Measurements from ENCODE around the gene RFPL3.

RFPL3 gene

DNA sequence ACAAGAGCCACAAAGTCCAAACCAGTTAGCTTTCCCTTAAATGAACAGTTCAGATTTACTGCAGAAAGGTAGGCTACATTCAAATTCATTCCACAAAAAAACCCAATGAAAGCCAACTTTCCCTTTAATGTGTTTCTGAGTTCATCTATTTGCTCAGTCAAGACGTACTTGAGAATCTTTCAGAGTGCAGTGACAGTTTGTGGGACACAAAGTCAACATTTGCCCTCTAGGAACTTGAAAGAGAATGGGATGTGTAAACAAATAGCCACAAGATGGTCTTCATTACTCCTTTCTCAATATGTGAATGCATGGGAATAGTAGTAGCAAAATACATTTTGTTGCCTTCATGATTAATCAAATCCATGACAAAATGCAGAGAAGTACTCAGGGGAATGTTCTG lies 38.6 kb downstream of the RFPL3 start:
- no peak for ATAC-seq
- TF ChIP-seq ZFP30 (CRISPR knock-in tag; IDR thresholded peaks at IDR 0.05): no peak
- TF ChIP-seq, protein P1, sequence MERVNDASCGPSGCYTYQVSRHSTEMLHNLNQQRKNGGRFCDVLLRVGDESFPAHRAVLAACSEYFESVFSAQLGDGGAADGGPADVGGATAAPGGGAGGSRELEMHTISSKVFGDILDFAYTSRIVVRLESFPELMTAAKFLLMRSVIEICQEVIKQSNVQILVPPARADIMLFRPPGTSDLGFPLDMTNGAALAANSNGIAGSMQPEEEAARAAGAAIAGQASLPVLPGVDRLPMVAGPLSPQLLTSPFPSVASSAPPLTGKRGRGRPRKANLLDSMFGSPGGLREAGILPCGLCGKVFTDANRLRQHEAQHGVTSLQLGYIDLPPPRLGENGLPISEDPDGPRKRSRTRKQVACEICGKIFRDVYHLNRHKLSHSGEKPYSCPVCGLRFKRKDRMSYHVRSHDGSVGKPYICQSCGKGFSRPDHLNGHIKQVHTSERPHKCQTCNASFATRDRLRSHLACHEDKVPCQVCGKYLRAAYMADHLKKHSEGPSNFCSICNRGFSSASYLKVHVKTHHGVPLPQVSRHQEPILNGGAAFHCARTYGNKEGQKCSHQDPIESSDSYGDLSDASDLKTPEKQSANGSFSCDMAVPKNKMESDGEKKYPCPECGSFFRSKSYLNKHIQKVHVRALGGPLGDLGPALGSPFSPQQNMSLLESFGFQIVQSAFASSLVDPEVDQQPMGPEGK (CRISPR knock-in tag; IDR thresholded peaks at IDR 0.05; ENCODE audit: borderline replicate concordance): no peak
- TF ChIP-seq ZFP3 (CRISPR knock-in tag; IDR thresholded peaks at IDR 0.05): no peak
- no peak for TF ChIP-seq TCF4 (CRISPR knock-in tag; IDR thresholded peaks at IDR 0.05; ENCODE audit: borderline replicate concordance)
- TF ChIP-seq SNAI2 (CRISPR knock-in tag; IDR thresholded peaks at IDR 0.05): no peak
- TF ChIP-seq, protein P2, sequence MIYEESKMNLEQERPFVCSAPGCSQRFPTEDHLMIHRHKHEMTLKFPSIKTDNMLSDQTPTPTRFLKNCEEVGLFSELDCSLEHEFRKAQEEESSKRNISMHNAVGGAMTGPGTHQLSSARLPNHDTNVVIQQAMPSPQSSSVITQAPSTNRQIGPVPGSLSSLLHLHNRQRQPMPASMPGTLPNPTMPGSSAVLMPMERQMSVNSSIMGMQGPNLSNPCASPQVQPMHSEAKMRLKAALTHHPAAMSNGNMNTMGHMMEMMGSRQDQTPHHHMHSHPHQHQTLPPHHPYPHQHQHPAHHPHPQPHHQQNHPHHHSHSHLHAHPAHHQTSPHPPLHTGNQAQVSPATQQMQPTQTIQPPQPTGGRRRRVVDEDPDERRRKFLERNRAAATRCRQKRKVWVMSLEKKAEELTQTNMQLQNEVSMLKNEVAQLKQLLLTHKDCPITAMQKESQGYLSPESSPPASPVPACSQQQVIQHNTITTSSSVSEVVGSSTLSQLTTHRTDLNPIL (CRISPR knock-in tag; IDR thresholded peaks at IDR 0.05; ENCODE audit: low read depth): no peak
- TF ChIP-seq, protein P3, sequence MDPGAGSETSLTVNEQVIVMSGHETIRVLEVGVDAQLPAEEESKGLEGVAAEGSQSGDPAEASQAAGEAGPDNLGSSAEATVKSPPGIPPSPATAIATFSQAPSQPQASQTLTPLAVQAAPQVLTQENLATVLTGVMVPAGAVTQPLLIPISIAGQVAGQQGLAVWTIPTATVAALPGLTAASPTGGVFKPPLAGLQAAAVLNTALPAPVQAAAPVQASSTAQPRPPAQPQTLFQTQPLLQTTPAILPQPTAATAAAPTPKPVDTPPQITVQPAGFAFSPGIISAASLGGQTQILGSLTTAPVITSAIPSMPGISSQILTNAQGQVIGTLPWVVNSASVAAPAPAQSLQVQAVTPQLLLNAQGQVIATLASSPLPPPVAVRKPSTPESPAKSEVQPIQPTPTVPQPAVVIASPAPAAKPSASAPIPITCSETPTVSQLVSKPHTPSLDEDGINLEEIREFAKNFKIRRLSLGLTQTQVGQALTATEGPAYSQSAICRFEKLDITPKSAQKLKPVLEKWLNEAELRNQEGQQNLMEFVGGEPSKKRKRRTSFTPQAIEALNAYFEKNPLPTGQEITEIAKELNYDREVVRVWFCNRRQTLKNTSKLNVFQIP (CRISPR knock-in tag; IDR thresholded peaks at IDR 0.05; ENCODE audit: borderline replicate concordance, low read depth): no peak
- TF ChIP-seq ZC3H10 (CRISPR knock-in tag; IDR thresholded peaks at IDR 0.05): no peak
- no peak for TF ChIP-seq ZNF8 (CRISPR knock-in tag; IDR thresholded peaks at IDR 0.05)
- no peak for TF ChIP-seq ZNF565 (CRISPR knock-in tag; conservative IDR thresholded peaks at IDR 0.05; ENCODE audit: low read depth)
- TF ChIP-seq TOX (CRISPR knock-in tag; IDR thresholded peaks at IDR 0.05; ENCODE audit: borderline replicate concordance): no peak

DNA sequence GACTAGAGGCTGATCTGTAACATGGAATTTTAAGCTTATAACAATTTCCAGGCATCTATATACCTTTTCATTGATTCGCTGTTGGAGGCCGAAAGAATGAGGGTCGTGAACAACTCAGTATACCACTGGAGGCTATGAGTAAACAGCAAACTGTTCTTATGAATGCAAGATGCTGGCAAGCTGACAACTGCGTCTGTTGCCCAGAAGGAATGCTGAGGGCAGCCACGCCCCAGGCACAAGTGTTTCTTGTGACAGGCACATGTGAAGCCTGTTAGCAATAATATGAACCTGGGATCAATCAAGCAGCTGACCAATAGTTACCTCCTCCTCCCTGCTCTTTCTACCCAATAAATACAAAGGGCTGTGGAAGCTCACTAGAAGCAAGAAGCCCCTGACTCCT lies 39.1 kb downstream of the RFPL3 start:
- no peak for ATAC-seq
- TF ChIP-seq ZNF70 (CRISPR knock-in tag; IDR thresholded peaks at IDR 0.05): no peak
- TF ChIP-seq ZC3H10 (CRISPR knock-in tag; IDR thresholded peaks at IDR 0.05): no peak
- no peak for TF ChIP-seq GLIS3 (CRISPR knock-in tag; IDR thresholded peaks at IDR 0.05)
- TF ChIP-seq, protein P2 (CRISPR knock-in tag; IDR thresholded peaks at IDR 0.05; ENCODE audit: low read depth): no peak
- TF ChIP-seq ZFP30 (CRISPR knock-in tag; IDR thresholded peaks at IDR 0.05): no peak
- TF ChIP-seq ZFP3 (CRISPR knock-in tag; IDR thresholded peaks at IDR 0.05): no peak
- no peak for TF ChIP-seq ARNTL (CRISPR knock-in tag; IDR thresholded peaks at IDR 0.05; ENCODE audit: borderline replicate concordance, low read depth)
- TF ChIP-seq BACH2 (CRISPR knock-in tag; IDR thresholded peaks at IDR 0.05; ENCODE audit: borderline replicate concordance): no peak
- TF ChIP-seq, protein P4, sequence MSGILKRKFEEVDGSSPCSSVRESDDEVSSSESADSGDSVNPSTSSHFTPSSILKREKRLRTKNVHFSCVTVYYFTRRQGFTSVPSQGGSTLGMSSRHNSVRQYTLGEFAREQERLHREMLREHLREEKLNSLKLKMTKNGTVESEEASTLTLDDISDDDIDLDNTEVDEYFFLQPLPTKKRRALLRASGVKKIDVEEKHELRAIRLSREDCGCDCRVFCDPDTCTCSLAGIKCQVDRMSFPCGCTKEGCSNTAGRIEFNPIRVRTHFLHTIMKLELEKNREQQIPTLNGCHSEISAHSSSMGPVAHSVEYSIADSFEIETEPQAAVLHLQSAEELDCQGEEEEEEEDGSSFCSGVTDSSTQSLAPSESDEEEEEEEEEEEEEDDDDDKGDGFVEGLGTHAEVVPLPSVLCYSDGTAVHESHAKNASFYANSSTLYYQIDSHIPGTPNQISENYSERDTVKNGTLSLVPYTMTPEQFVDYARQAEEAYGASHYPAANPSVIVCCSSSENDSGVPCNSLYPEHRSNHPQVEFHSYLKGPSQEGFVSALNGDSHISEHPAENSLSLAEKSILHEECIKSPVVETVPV (CRISPR knock-in tag; IDR thresholded peaks at IDR 0.05): no peak
- TF ChIP-seq ZNF8 (CRISPR knock-in tag; IDR thresholded peaks at IDR 0.05): no peak
- no peak for TF ChIP-seq ZNF565 (CRISPR knock-in tag; conservative IDR thresholded peaks at IDR 0.05; ENCODE audit: low read depth)
- TF ChIP-seq, protein P5, sequence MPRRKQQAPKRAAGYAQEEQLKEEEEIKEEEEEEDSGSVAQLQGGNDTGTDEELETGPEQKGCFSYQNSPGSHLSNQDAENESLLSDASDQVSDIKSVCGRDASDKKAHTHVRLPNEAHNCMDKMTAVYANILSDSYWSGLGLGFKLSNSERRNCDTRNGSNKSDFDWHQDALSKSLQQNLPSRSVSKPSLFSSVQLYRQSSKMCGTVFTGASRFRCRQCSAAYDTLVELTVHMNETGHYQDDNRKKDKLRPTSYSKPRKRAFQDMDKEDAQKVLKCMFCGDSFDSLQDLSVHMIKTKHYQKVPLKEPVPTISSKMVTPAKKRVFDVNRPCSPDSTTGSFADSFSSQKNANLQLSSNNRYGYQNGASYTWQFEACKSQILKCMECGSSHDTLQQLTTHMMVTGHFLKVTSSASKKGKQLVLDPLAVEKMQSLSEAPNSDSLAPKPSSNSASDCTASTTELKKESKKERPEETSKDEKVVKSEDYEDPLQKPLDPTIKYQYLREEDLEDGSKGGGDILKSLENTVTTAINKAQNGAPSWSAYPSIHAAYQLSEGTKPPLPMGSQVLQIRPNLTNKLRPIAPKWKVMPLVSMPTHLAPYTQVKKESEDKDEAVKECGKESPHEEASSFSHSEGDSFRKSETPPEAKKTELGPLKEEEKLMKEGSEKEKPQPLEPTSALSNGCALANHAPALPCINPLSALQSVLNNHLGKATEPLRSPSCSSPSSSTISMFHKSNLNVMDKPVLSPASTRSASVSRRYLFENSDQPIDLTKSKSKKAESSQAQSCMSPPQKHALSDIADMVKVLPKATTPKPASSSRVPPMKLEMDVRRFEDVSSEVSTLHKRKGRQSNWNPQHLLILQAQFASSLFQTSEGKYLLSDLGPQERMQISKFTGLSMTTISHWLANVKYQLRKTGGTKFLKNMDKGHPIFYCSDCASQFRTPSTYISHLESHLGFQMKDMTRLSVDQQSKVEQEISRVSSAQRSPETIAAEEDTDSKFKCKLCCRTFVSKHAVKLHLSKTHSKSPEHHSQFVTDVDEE (CRISPR knock-in tag; IDR thresholded peaks at IDR 0.05): no peak
- TF ChIP-seq, protein P3 (CRISPR knock-in tag; IDR thresholded peaks at IDR 0.05; ENCODE audit: borderline replicate concordance, low read depth): no peak
- no peak for TF ChIP-seq TCF4 (CRISPR knock-in tag; IDR thresholded peaks at IDR 0.05; ENCODE audit: borderline replicate concordance)
- TF ChIP-seq, protein P1 (CRISPR knock-in tag; IDR thresholded peaks at IDR 0.05; ENCODE audit: borderline replicate concordance): no peak
- TF ChIP-seq ISL1 (CRISPR knock-in tag; IDR thresholded peaks at IDR 0.05): no peak
- no peak for TF ChIP-seq SNAI2 (CRISPR knock-in tag; IDR thresholded peaks at IDR 0.05)
- no peak for TF ChIP-seq PPARA (CRISPR knock-in tag; IDR thresholded peaks at IDR 0.05; ENCODE audit: borderline replicate concordance)
- no peak for TF ChIP-seq OSR1 (CRISPR knock-in tag; IDR thresholded peaks at IDR 0.05)

Measured in SK-N-SH treated with all-trans-retinoic acid at 6 μM for 48 hours (cell line).